PC-9 (cell line): Measurements from ENCODE around the gene IMMP2L. TPM values are rescaled to one million over a fixed set of nuclear protein-coding genes. Genes with fewer than 3 reads are reported as not detected.

ENCODE experiments used
- BruUV-seq: library from RNA; stranded (reverse); fragments of 400-500 nt; replicated peaks from 2 replicates; lab custom pipeline; 2021; lab: Mats Ljungman, UMichigan
- CTCF ChIA-PET: fragments of 300-600 bp; sonication (Branson Sonifier 250); formaldehyde crosslinking; loops from one replicate; lab custom pipeline; 2022; ENCODE audit warnings: antibody characterized with exemption; lab: Charles Lee
- POLR2A ChIA-PET: fragments of 300-600 bp; sonication (Branson Sonifier 250); formaldehyde crosslinking; loops from one replicate; lab custom pipeline; 2022; ENCODE audit warnings: antibody characterized with exemption; ENCODE audit not compliant: unreplicated experiment; lab: Charles Lee
- DNase-seq, 2 experiments: peaks; one replicate each; pipeline versions ENCODE4 v3.0.0 to v3.0.0-alpha.2; 2015 to 2022; ENCODE audit warnings: mixed read lengths in 1 of 2
- H2AFZ ChIP-seq: fragments of 200-600 bp; sonication (generic); 2 replicates; pipeline ENCODE4 v1.8.1; 2017; ENCODE audit warnings: antibody characterized with exemption
- H3F3A ChIP-seq: fragments of 200-600 bp; sonication (generic); 2 replicates; pipeline ENCODE4 v1.8.1; 2017; ENCODE audit warnings: antibody characterized with exemption, mild to moderate bottlenecking, low read depth; ENCODE audit not compliant: insufficient read depth
- H3K27ac ChIP-seq: fragments of 200-600 bp; sonication (generic); 2 replicates; pipeline ENCODE4 v1.6.1; 2016; ENCODE audit warnings: mixed run types
- H3K27me3 ChIP-seq: fragments of 200-600 bp; sonication (generic); 2 replicates; pipeline ENCODE4 v1.6.1; 2016; ENCODE audit warnings: low read depth, mixed run types; ENCODE audit not compliant: insufficient read depth
- H3K36me3 ChIP-seq: fragments of 200-600 bp; sonication (generic); 2 replicates; pipeline ENCODE4 v1.6.1; 2016; ENCODE audit warnings: low read depth, mixed run types
- H3K4me1 ChIP-seq: fragments of 200-600 bp; sonication (generic); replicated peaks from 2 replicates; pipeline ENCODE4 v1.6.1; 2016; ENCODE audit warnings: mixed run types; ENCODE audit not compliant: insufficient read depth
- H3K4me2 ChIP-seq: fragments of 200-600 bp; sonication (generic); 2 replicates; pipeline ENCODE4 v1.6.1; 2017; ENCODE audit warnings: mixed run types
- H3K4me3 ChIP-seq: fragments of 200-600 bp; sonication (generic); 2 replicates; pipeline ENCODE4 v1.6.1; 2016; ENCODE audit warnings: mixed run types
- H3K79me2 ChIP-seq: fragments of 200-600 bp; sonication (generic); 2 replicates; pipeline ENCODE4 v1.6.1; 2017; ENCODE audit warnings: low read depth, mixed run types
- H3K9me2 ChIP-seq: fragments of 200-600 bp; sonication (generic); 2 replicates; pipeline ENCODE4 v1.8.1; 2017; ENCODE audit warnings: mild to moderate bottlenecking; ENCODE audit not compliant: insufficient read depth
- H3K9me3 ChIP-seq: fragments of 200-600 bp; sonication (generic); 2 replicates; pipeline ENCODE4 v1.8.1; 2016; ENCODE audit warnings: low read depth; ENCODE audit not compliant: insufficient read depth
- H4K20me1 ChIP-seq: fragments of 200-600 bp; sonication (generic); 2 replicates; pipeline ENCODE4 v1.8.1; 2017; ENCODE audit not compliant: insufficient read depth
- EZH2 ChIP-seq: fragments of 200-600 bp; sonication (generic); IDR thresholded peaks from 2 replicates; pipeline ENCODE4 v1.8.0; 2017; ENCODE audit warnings: antibody characterized with exemption, low read depth
- intact Hi-C: fragments of 100-400 bp; cut with micrococcal nuclease; formaldehyde crosslinking; loops from one replicate; pipeline ENCODE4 v1.10.0; 2022; ENCODE audit not compliant: unreplicated experiment
- total RNA-seq: library from RNA; stranded (reverse); gene quantifications from 2 replicates; pipeline ENCODE4 v1.2.3, GENCODE V29; 2021
- TF ChIP-seq, protein P1 (sequence below): fragments of 200-600 bp; sonication (generic); conservative IDR thresholded peaks from 2 replicates; pipeline ENCODE4 v1.6.1; 2017; ENCODE audit warnings: mixed run types, antibody characterized with exemption, mild to moderate bottlenecking, moderate library complexity

IMMP2L gene
- total RNA-seq, 1 experiment from 2014 or later = 40.5 TPM

DNA sequence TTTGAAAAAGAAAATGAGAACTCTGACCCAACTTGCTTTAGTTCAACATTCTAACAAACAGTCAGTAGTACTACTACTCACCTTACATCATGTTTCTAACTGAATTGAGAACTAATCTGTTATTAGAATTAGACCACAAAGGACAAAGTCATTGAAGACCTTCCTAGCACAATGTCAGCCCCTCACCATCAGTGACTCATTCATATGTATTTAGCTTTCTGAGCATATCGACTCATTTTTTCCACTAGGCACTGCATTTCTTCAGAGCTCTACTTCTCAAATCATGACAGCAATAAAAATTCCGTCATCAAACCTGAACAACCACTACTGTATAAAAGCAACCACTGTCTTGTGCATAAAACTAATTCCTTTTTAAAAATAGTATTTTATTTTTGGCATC lies 475.8 kb downstream of the IMMP2L start:
- Histone ChIP-seq H3K4me1 (no peaks in the 10 kb centered on the region), H3K9me3 (no peaks in the 10 kb centered on the region), H3K27me3 (no peaks in the 10 kb centered on the region), H3K36me3 (no peaks in the 10 kb centered on the region), H3F3A (no peaks in the 10 kb centered on the region), H4K20me1 (no peaks in the 10 kb centered on the region), H3K9me2 (no peaks in the 10 kb centered on the region), H3K4me3 (no peak overlapping the region), H3K4me2 (no peak overlapping the region), H2AFZ (no peak overlapping the region), H3K79me2 (no peaks in the 10 kb centered on the region), H3K27ac (no peak overlapping the region)
- intact Hi-C loops = no loop called here
- no peak for DNase-seq
- ChIA-PET CTCF (no interaction called here), POLR2A (no interaction called here)
- no TSS peak for BruUV-seq
- no peak for TF ChIP-seq EZH2
- TF ChIP-seq, protein P1, sequence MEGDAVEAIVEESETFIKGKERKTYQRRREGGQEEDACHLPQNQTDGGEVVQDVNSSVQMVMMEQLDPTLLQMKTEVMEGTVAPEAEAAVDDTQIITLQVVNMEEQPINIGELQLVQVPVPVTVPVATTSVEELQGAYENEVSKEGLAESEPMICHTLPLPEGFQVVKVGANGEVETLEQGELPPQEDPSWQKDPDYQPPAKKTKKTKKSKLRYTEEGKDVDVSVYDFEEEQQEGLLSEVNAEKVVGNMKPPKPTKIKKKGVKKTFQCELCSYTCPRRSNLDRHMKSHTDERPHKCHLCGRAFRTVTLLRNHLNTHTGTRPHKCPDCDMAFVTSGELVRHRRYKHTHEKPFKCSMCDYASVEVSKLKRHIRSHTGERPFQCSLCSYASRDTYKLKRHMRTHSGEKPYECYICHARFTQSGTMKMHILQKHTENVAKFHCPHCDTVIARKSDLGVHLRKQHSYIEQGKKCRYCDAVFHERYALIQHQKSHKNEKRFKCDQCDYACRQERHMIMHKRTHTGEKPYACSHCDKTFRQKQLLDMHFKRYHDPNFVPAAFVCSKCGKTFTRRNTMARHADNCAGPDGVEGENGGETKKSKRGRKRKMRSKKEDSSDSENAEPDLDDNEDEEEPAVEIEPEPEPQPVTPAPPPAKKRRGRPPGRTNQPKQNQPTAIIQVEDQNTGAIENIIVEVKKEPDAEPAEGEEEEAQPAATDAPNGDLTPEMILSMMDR = no peak

DNA sequence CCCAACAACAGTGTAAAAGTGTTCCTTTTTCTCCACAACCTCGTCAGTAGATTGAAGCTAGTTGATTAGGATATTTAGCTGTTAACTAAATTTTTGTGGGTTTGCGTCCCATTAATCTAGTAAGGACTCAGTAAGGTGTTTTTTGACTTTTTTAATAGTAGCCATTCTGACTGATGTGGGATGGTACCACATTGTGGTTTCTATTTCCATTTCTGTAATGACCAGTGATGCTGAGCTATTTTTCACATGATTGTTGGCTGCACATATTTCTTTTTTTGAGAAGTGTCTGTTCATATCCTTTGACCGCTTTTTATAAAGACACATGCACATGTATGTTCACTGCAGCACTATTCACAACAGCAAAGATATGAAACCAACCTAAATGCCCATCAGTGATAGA lies 476.9 kb downstream of the IMMP2L start:
- no peaks in the 10 kb centered on the region for H3K27me3 ChIP-seq
- ChIA-PET CTCF (no interaction called here), POLR2A (no interaction called here)

DNA sequence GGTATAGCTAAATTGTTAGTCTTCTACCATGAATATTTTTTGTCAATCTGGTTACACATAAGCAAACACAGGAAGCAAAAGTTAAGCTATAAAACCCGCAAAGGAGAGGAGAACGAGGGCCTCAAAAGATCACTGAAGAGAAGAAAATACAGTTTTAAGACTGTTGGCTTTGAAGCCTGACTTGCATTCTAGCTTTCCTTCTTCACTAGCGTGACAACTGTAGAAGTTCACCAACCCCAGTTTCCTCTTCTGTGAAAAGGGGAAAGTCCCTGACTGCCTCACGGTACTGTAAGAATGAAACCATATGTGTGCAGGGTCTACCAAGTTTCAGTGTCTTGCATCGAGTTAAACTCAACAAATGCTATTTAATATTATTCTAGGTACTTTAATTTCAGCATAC lies 478.9 kb downstream of the IMMP2L start:
- Histone ChIP-seq H3K4me2 (no peak overlapping the region), H4K20me1 (no peaks in the 10 kb centered on the region), H3K27me3 (no peaks in the 10 kb centered on the region), H3K4me1 (no peaks in the 10 kb centered on the region), H3K36me3 (no peaks in the 10 kb centered on the region), H3K27ac (no peak overlapping the region), H3K79me2 (no peaks in the 10 kb centered on the region), H3F3A (no peaks in the 10 kb centered on the region), H2AFZ (no peak overlapping the region), H3K4me3 (no peak overlapping the region), H3K9me2 (no peaks in the 10 kb centered on the region), H3K9me3 (no peaks in the 10 kb centered on the region)
- no peak for DNase-seq
- intact Hi-C loops = no loop called here
- ChIA-PET POLR2A (no interaction called here), CTCF (no interaction called here)
- no TSS peak for BruUV-seq
- TF ChIP-seq, protein P1 = no peak
- TF ChIP-seq EZH2 = no peak

More for the DNA sequence above, 476.9 kb downstream of the IMMP2L start:
- H3F3A ChIP-seq = no peaks in the 10 kb centered on the region
- no TSS peak for BruUV-seq
- no peak overlapping the region for H3K27ac ChIP-seq
- no peaks in the 10 kb centered on the region for H3K36me3 ChIP-seq
- intact Hi-C loops = no loop called here
- H2AFZ ChIP-seq = no peak overlapping the region
- no peak for TF ChIP-seq EZH2
- TF ChIP-seq, protein P1 = no peak
- H3K4me2 ChIP-seq = no peak overlapping the region
- H3K9me2 ChIP-seq = no peaks in the 10 kb centered on the region
- H4K20me1 ChIP-seq = no peaks in the 10 kb centered on the region
- no peak for DNase-seq
- no peaks in the 10 kb centered on the region for H3K9me3 ChIP-seq
- no peak overlapping the region for H3K4me3 ChIP-seq
- no peaks in the 10 kb centered on the region for H3K4me1 ChIP-seq
- H3K79me2 ChIP-seq = no peaks in the 10 kb centered on the region
